WTC11 (cell line): ENCODE data around the gene ZFP69. TPM values are rescaled to one million over a fixed set of nuclear protein-coding genes. Genes with fewer than 3 reads are reported as not detected.

ENCODE experiments used
- ATAC-seq: fragments of 200-7000 bp; cut with Tn5 transposase; 2 replicates; pipeline ENCODE4 v1.10.0; 2021; ENCODE audit warnings: mild to moderate bottlenecking, moderate library complexity
- CTCF ChIA-PET: fragments of 300-600 bp; sonication (Branson Sonifier 250); formaldehyde crosslinking; loops from one replicate; lab custom pipeline; 2021; ENCODE audit warnings: antibody characterized with exemption; lab: Charles Lee
- POLR2A ChIA-PET: fragments of 350-600 bp; sonication (Branson Sonifier 250); formaldehyde crosslinking; loops from one replicate; lab custom pipeline; 2021; ENCODE audit warnings: antibody characterized with exemption; lab: Charles Lee
- DNase-seq: peaks from one replicate; pipeline ENCODE4 v3.0.0; 2021; ENCODE audit warnings: low spot score
- H3K27ac Mint-ChIP-seq: 2 replicates; pipeline ENCODE4 v1.8.0; 2021; ENCODE audit warnings: mixed read lengths
- H3K27me3 Mint-ChIP-seq: 2 replicates; pipeline ENCODE4 v1.8.0; 2021; ENCODE audit warnings: low read depth, mild to moderate bottlenecking, moderate library complexity, mixed read lengths
- H3K36me3 Mint-ChIP-seq: 2 replicates; pipeline ENCODE4 v1.8.0; 2021; ENCODE audit warnings: mixed read lengths
- H3K4me1 Mint-ChIP-seq: 2 replicates; pipeline ENCODE4 v1.8.0; 2022; ENCODE audit warnings: mixed read lengths
- H3K4me3 Mint-ChIP-seq: 2 replicates; pipeline ENCODE4 v1.8.0; 2021; ENCODE audit warnings: mild to moderate bottlenecking, moderate library complexity, mixed read lengths
- H3K9me3 Mint-ChIP-seq: 2 replicates; pipeline ENCODE4 v1.8.0; 2021; ENCODE audit warnings: mixed read lengths
- ATF1 ChIP-seq: sonication (generic); formaldehyde crosslinking; IDR thresholded peaks from 2 replicates; pipeline ENCODE4 v1.8.1; 2023; ENCODE audit warnings: mild to moderate bottlenecking, moderate library complexity, missing genetic modification reagents
- CBFB ChIP-seq: sonication (generic); formaldehyde crosslinking; IDR thresholded peaks from 2 replicates; pipeline ENCODE4 v1.8.1; 2022; ENCODE audit warnings: mild to moderate bottlenecking, low read depth, missing genetic modification reagents
- FOXK1 ChIP-seq: sonication (generic); formaldehyde crosslinking; IDR thresholded peaks from 2 replicates; pipeline ENCODE4 v1.8.0; 2022; ENCODE audit warnings: mild to moderate bottlenecking, moderate library complexity, missing genetic modification reagents
- FOXP4 ChIP-seq: sonication (generic); formaldehyde crosslinking; IDR thresholded peaks from 2 replicates; pipeline ENCODE4 v1.8.0; 2022; ENCODE audit warnings: mild to moderate bottlenecking, missing genetic modification reagents
- GTF2I ChIP-seq: fragments of 250-450 bp; sonication (Bioruptor Pico); conservative IDR thresholded peaks from 2 replicates; pipeline ENCODE4 v1.4.0; 2021; ENCODE audit warnings: mild to moderate bottlenecking
- MAX ChIP-seq: sonication (generic); formaldehyde crosslinking; IDR thresholded peaks from 2 replicates; pipeline ENCODE4 v1.8.0; 2022; ENCODE audit warnings: mild to moderate bottlenecking, missing genetic modification reagents
- PRRX2 ChIP-seq: fragments of 250-450 bp; sonication (Bioruptor Pico); IDR thresholded peaks from 2 replicates; pipeline ENCODE4 v1.8.0; 2021; ENCODE audit warnings: mild to moderate bottlenecking
- SOX15 ChIP-seq: fragments of 250-450 bp; sonication (Bioruptor Pico); IDR thresholded peaks from 2 replicates; pipeline ENCODE4 v1.9.0; 2021; ENCODE audit warnings: mild to moderate bottlenecking
- USF2 ChIP-seq: sonication (generic); formaldehyde crosslinking; IDR thresholded peaks from 2 replicates; pipeline ENCODE4 v1.8.1; 2023; ENCODE audit warnings: mild to moderate bottlenecking, missing genetic modification reagents, moderate library complexity
- ZBTB43 ChIP-seq: sonication (generic); formaldehyde crosslinking; IDR thresholded peaks from 2 replicates; pipeline ENCODE4 v1.8.1; 2023; ENCODE audit warnings: mild to moderate bottlenecking, missing genetic modification reagents
- ZNF138 ChIP-seq: sonication (generic); formaldehyde crosslinking; conservative IDR thresholded peaks from 2 replicates; pipeline ENCODE4 v1.8.1; 2022; ENCODE audit warnings: mild to moderate bottlenecking, moderate library complexity, missing genetic modification reagents
- ZNF281 ChIP-seq: sonication (generic); formaldehyde crosslinking; IDR thresholded peaks from 2 replicates; pipeline ENCODE4 v1.8.0; 2023; ENCODE audit warnings: mild to moderate bottlenecking, missing genetic modification reagents
- ZNF317 ChIP-seq: sonication (generic); formaldehyde crosslinking; IDR thresholded peaks from 2 replicates; pipeline ENCODE4 v1.8.1; 2023; ENCODE audit warnings: low read depth, mild to moderate bottlenecking, moderate library complexity, missing genetic modification reagents, borderline replicate concordance
- total RNA-seq: library from RNA; stranded (reverse); gene quantifications from 3 replicates; pipeline ENCODE4 v1.2.3, GENCODE V29; 2021
- TF ChIP-seq, protein P1 (sequence below): sonication (generic); formaldehyde crosslinking; IDR thresholded peaks from 2 replicates; pipeline ENCODE4 v1.8.0; 2022; ENCODE audit warnings: missing genetic modification reagents
- TF ChIP-seq, protein P2 (sequence below): sonication (generic); formaldehyde crosslinking; IDR thresholded peaks from 2 replicates; pipeline ENCODE4 v1.8.1; 2023; ENCODE audit warnings: mild to moderate bottlenecking, missing genetic modification reagents, moderate library complexity
- TF ChIP-seq, protein P3 (sequence below): sonication (generic); formaldehyde crosslinking; IDR thresholded peaks from 2 replicates; pipeline ENCODE4 v1.8.0; 2022; ENCODE audit warnings: mild to moderate bottlenecking, missing genetic modification reagents

ZFP69 gene
- total RNA-seq, 1 experiment from 2014 or later: 3.2 TPM

- TF ChIP-seq ZNF317 (CRISPR knock-in tag): no peak
- TF ChIP-seq, all 79 proteins: peak for 0
Observed at GRCh38 chr1:40431385-40431784, 45.7 kb upstream of the ZFP69 start (continued).

- no peaks in the 10 kb centered on the region for H3K4me1 Mint-ChIP-seq
- H3K9me3 Mint-ChIP-seq: no peaks in the 10 kb centered on the region
- H3K4me3 Mint-ChIP-seq: no peak overlapping the region
- H3K27me3 Mint-ChIP-seq: peaks cover 4% of the 10 kb centered on the region; the same call in 1 of the 2 replicates
- no peaks in the 10 kb centered on the region for H3K36me3 Mint-ChIP-seq
- CTCF ChIA-PET: no interaction called here
- TF ChIP-seq MAX (CRISPR knock-in tag) (no peak), CBFB (no peak), PRRX2 (CRISPR knock-in tag) (no peak), ZNF281 (CRISPR knock-in tag) (no peak), GTF2I (CRISPR knock-in tag) (no peak), ATF1 (CRISPR knock-in tag) (no peak), FOXK1 (CRISPR knock-in tag) (no peak), SOX15 (CRISPR knock-in tag) (no peak), USF2 (CRISPR knock-in tag) (no peak), FOXP4 (no peak), ZBTB43 (CRISPR knock-in tag) (no peak), ZNF138 (CRISPR knock-in tag) (no peak)
- TF ChIP-seq, protein P1, sequence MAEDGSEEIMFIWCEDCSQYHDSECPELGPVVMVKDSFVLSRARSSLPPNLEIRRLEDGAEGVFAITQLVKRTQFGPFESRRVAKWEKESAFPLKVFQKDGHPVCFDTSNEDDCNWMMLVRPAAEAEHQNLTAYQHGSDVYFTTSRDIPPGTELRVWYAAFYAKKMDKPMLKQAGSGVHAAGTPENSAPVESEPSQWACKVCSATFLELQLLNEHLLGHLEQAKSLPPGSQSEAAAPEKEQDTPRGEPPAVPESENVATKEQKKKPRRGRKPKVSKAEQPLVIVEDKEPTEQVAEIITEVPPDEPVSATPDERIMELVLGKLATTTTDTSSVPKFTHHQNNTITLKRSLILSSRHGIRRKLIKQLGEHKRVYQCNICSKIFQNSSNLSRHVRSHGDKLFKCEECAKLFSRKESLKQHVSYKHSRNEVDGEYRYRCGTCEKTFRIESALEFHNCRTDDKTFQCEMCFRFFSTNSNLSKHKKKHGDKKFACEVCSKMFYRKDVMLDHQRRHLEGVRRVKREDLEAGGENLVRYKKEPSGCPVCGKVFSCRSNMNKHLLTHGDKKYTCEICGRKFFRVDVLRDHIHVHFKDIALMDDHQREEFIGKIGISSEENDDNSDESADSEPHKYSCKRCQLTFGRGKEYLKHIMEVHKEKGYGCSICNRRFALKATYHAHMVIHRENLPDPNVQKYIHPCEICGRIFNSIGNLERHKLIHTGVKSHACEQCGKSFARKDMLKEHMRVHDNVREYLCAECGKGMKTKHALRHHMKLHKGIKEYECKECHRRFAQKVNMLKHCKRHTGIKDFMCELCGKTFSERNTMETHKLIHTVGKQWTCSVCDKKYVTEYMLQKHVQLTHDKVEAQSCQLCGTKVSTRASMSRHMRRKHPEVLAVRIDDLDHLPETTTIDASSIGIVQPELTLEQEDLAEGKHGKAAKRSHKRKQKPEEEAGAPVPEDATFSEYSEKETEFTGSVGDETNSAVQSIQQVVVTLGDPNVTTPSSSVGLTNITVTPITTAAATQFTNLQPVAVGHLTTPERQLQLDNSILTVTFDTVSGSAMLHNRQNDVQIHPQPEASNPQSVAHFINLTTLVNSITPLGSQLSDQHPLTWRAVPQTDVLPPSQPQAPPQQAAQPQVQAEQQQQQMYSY (CRISPR knock-in tag): no peak
- TF ChIP-seq, protein P2, sequence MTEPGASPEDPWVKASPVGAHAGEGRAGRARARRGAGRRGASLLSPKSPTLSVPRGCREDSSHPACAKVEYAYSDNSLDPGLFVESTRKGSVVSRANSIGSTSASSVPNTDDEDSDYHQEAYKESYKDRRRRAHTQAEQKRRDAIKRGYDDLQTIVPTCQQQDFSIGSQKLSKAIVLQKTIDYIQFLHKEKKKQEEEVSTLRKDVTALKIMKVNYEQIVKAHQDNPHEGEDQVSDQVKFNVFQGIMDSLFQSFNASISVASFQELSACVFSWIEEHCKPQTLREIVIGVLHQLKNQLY (CRISPR knock-in tag): no peak
- TF ChIP-seq, protein P3, sequence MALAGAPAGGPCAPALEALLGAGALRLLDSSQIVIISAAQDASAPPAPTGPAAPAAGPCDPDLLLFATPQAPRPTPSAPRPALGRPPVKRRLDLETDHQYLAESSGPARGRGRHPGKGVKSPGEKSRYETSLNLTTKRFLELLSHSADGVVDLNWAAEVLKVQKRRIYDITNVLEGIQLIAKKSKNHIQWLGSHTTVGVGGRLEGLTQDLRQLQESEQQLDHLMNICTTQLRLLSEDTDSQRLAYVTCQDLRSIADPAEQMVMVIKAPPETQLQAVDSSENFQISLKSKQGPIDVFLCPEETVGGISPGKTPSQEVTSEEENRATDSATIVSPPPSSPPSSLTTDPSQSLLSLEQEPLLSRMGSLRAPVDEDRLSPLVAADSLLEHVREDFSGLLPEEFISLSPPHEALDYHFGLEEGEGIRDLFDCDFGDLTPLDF (CRISPR knock-in tag): no peak
- POLR2A ChIA-PET: no interaction called here
- no peak for DNase-seq
- no peak overlapping the region for H3K27ac Mint-ChIP-seq
- no peak for ATAC-seq
Observed at GRCh38 chr1:40432644-40433390, 44.3 kb upstream of the ZFP69 start.
